SK-N-SH treated with all-trans-retinoic acid at 6 μM for 48 hours (cell line): ENCODE measurements around the gene BRMS1.

Source experiments
- ARNTL ChIP-seq: fragments of 450-650 bp; formaldehyde crosslinking; IDR thresholded peaks from 2 replicates; pipeline ENCODE4 v1.5.0; 2020; ENCODE audit warnings: low read depth, mild to moderate bottlenecking, moderate library complexity, borderline replicate concordance
- OSR1 ChIP-seq: fragments of 250-450 bp; sonication (Bioruptor Pico); IDR thresholded peaks from 2 replicates; pipeline ENCODE4 v1.8.0; 2022; ENCODE audit warnings: moderate library complexity, mild to moderate bottlenecking, inconsistent platforms
- RARB ChIP-seq: fragments of 250-450 bp; sonication (Bioruptor Pico); IDR thresholded peaks from 2 replicates; pipeline ENCODE4 v1.8.0; 2021; ENCODE audit warnings: mild to moderate bottlenecking, moderate library complexity
- SNAI2 ChIP-seq: fragments of 250-450 bp; sonication (Bioruptor Pico); IDR thresholded peaks from 2 replicates; pipeline ENCODE4 v1.5.0; 2020; ENCODE audit warnings: mild to moderate bottlenecking, moderate library complexity
- TOX ChIP-seq: fragments of 250-450 bp; sonication (Bioruptor Pico); IDR thresholded peaks from 2 replicates; pipeline ENCODE4 v1.8.0; 2021; ENCODE audit warnings: mild to moderate bottlenecking, moderate library complexity, borderline replicate concordance
- ZC3H10 ChIP-seq: fragments of 250-450 bp; sonication (Bioruptor Pico); IDR thresholded peaks from 2 replicates; pipeline ENCODE4 v1.5.1; 2021; ENCODE audit warnings: mild to moderate bottlenecking, moderate library complexity
- ZFP3 ChIP-seq: fragments of 250-450 bp; sonication (Bioruptor Pico); IDR thresholded peaks from 2 replicates; pipeline ENCODE4 v1.5.0; 2020; ENCODE audit warnings: mild to moderate bottlenecking, moderate library complexity
- ZFP30 ChIP-seq: fragments of 450-650 bp; formaldehyde crosslinking; IDR thresholded peaks from 2 replicates; pipeline ENCODE4 v1.5.0; 2022; ENCODE audit warnings: mild to moderate bottlenecking, moderate library complexity
- ZNF565 ChIP-seq: fragments of 450-650 bp; formaldehyde crosslinking; conservative IDR thresholded peaks from 2 replicates; pipeline ENCODE4 v1.5.0; 2020; ENCODE audit warnings: low read depth, mild to moderate bottlenecking, moderate library complexity
- TF ChIP-seq, protein P1 (sequence below): fragments of 250-450 bp; sonication (Bioruptor Pico); IDR thresholded peaks from 2 replicates; pipeline ENCODE4 v1.8.0; 2021; ENCODE audit warnings: low read depth, mild to moderate bottlenecking, moderate library complexity, borderline replicate concordance
- TF ChIP-seq, protein P2 (sequence below): fragments of 250-450 bp; sonication (Bioruptor Pico); IDR thresholded peaks from 2 replicates; pipeline ENCODE4 v1.5.1; 2020; ENCODE audit warnings: low read depth, mild to moderate bottlenecking, moderate library complexity

DNA sequence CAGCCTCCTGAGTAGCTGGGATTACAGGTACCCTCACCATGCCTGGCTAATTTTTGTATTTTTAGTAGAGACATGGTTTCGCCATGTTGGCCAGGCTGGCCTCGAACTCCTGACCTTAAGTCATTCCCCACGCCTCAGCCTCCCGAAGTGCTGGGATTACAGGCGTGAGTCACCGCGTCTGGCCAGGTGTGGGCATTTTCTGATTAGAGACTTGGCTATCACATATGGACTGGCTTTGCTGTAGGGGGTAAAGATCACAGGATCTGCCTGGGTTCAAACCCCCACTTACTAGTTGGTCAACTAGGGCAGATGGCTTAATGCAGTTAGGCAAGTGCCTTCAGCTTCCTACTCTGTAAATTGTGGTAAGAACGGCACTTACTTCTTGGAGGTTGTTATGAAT is 34.6 kb downstream of the BRMS1 start:
- TF ChIP-seq ZNF565 (CRISPR knock-in tag) (no peak), ZFP3 (CRISPR knock-in tag) (no peak), ARNTL (CRISPR knock-in tag) (no peak), ZC3H10 (CRISPR knock-in tag) (no peak), SNAI2 (CRISPR knock-in tag) (no peak), OSR1 (CRISPR knock-in tag) (no peak), TOX (CRISPR knock-in tag) (no peak), RARB (CRISPR knock-in tag) (no peak), ZFP30 (CRISPR knock-in tag) (no peak)
- TF ChIP-seq, protein P1, sequence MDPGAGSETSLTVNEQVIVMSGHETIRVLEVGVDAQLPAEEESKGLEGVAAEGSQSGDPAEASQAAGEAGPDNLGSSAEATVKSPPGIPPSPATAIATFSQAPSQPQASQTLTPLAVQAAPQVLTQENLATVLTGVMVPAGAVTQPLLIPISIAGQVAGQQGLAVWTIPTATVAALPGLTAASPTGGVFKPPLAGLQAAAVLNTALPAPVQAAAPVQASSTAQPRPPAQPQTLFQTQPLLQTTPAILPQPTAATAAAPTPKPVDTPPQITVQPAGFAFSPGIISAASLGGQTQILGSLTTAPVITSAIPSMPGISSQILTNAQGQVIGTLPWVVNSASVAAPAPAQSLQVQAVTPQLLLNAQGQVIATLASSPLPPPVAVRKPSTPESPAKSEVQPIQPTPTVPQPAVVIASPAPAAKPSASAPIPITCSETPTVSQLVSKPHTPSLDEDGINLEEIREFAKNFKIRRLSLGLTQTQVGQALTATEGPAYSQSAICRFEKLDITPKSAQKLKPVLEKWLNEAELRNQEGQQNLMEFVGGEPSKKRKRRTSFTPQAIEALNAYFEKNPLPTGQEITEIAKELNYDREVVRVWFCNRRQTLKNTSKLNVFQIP, result no peak
- TF ChIP-seq, protein P2, sequence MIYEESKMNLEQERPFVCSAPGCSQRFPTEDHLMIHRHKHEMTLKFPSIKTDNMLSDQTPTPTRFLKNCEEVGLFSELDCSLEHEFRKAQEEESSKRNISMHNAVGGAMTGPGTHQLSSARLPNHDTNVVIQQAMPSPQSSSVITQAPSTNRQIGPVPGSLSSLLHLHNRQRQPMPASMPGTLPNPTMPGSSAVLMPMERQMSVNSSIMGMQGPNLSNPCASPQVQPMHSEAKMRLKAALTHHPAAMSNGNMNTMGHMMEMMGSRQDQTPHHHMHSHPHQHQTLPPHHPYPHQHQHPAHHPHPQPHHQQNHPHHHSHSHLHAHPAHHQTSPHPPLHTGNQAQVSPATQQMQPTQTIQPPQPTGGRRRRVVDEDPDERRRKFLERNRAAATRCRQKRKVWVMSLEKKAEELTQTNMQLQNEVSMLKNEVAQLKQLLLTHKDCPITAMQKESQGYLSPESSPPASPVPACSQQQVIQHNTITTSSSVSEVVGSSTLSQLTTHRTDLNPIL (CRISPR knock-in tag), result no peak
